ENCODE data around the gene ATM. TPM values are rescaled to one million over a fixed set of nuclear protein-coding genes. Genes with fewer than 3 reads are reported as not detected.

The ATM gene, protein sequence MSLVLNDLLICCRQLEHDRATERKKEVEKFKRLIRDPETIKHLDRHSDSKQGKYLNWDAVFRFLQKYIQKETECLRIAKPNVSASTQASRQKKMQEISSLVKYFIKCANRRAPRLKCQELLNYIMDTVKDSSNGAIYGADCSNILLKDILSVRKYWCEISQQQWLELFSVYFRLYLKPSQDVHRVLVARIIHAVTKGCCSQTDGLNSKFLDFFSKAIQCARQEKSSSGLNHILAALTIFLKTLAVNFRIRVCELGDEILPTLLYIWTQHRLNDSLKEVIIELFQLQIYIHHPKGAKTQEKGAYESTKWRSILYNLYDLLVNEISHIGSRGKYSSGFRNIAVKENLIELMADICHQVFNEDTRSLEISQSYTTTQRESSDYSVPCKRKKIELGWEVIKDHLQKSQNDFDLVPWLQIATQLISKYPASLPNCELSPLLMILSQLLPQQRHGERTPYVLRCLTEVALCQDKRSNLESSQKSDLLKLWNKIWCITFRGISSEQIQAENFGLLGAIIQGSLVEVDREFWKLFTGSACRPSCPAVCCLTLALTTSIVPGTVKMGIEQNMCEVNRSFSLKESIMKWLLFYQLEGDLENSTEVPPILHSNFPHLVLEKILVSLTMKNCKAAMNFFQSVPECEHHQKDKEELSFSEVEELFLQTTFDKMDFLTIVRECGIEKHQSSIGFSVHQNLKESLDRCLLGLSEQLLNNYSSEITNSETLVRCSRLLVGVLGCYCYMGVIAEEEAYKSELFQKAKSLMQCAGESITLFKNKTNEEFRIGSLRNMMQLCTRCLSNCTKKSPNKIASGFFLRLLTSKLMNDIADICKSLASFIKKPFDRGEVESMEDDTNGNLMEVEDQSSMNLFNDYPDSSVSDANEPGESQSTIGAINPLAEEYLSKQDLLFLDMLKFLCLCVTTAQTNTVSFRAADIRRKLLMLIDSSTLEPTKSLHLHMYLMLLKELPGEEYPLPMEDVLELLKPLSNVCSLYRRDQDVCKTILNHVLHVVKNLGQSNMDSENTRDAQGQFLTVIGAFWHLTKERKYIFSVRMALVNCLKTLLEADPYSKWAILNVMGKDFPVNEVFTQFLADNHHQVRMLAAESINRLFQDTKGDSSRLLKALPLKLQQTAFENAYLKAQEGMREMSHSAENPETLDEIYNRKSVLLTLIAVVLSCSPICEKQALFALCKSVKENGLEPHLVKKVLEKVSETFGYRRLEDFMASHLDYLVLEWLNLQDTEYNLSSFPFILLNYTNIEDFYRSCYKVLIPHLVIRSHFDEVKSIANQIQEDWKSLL (N-terminal part only)
- total RNA-seq, result 52.7 and 54.1 TPM in 2 replicates
- polyA plus RNA-seq (2012), result 15.1 TPM

- peak; percentile 99 for DNase-seq (ENCODE audit: low read depth)
These were observed at the start of gene ATM, which contains the start of gene NPAT for GRCh38 chr11:108222574-108223347. Gene ATM (plus strand): TSS chr11:108223067. CDS start chr11:108227625, 4,558 bp downstream. Gene NPAT (minus strand): TSS chr11:108222638. CDS start chr11:108222536, 102 bp downstream.

DNA sequence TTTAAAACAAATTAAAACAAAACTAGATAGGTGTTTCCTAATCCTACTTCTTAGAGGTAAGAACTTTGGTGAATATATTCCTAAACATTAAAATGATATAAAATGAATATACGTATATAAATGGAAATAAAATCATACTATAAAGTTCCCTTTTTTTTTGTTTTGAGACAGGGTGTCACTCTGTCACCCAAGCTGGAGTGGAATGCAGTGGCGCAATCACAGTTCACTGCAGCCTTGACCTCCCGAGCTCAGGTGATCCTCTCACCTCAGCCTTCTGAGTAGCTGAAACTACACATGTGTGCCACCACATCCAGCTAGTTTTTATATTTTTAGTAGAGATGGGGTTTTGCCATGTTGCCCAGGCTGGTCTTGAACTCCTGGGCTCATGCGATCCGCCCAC lies 45.3 kb upstream of the ATM start:
- DNase-seq (ENCODE audit: low read depth), result no peak

DNA sequence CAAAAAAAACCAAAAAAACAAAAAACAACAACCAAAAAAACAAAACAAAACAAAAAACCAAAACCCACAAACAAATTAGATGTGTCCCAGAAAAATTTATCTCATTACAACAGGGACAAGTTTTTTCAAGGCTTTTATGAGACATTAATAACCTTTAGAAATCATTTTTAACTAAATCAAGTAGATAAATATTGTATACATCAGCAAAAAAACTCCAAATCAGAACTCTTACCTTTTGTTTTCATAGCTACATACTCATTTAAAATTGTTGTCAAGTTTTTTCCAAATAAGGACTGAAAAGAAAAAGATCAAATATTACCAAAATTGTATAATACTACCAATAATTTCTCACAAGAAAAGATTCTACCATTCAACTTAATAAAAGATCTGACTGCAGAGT lies 29.1 kb upstream of the ATM start:
- no peak for DNase-seq (ENCODE audit: low read depth)

DNA sequence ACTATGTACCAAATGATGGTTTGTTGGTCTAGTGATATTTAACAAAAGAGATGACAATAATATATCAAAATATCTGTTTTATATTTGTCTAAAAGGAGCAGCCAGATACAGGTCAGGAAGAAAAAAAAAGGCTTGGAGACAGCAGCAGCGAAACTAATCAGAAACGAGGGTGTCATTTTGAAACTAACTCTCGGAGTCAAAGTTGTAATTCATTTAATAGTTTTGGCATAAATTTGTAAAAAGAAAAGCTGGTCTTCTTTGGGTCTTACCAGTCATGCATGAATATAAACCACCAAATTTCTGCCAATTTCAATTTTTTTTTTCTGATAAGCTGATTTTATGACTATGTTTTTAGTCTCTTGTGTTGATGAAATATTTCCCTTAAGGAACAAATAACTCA lies 26.0 kb upstream of the ATM start:
- DNase-seq (ENCODE audit: low read depth), result no peak

- DNase-seq (ENCODE audit: low read depth), result no peak
These were observed 25.5 kb upstream of the ATM start for GRCh38 chr11:108197351-108197750.

DNA sequence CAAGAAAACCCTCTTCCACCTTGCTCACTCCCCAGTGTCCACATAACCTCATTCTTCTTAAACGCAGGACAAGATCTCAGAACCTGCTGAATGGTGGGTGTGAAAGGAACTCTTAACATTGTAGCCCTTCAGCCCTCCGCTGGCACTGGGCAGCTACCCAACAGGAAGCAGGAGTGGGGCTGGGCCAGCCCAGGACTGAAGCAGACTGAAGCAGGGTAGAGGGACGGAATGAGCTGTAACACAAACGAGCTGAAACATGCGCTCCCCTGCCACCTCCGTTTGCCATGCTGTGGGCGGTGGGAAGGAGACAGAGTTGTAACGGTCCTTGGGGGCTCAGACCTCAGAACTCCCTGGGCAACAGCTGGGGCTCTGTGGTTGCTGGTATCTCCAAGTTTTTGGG lies 24.0 kb upstream of the ATM start:
- DNase-seq (ENCODE audit: low read depth), result no peak

DNA sequence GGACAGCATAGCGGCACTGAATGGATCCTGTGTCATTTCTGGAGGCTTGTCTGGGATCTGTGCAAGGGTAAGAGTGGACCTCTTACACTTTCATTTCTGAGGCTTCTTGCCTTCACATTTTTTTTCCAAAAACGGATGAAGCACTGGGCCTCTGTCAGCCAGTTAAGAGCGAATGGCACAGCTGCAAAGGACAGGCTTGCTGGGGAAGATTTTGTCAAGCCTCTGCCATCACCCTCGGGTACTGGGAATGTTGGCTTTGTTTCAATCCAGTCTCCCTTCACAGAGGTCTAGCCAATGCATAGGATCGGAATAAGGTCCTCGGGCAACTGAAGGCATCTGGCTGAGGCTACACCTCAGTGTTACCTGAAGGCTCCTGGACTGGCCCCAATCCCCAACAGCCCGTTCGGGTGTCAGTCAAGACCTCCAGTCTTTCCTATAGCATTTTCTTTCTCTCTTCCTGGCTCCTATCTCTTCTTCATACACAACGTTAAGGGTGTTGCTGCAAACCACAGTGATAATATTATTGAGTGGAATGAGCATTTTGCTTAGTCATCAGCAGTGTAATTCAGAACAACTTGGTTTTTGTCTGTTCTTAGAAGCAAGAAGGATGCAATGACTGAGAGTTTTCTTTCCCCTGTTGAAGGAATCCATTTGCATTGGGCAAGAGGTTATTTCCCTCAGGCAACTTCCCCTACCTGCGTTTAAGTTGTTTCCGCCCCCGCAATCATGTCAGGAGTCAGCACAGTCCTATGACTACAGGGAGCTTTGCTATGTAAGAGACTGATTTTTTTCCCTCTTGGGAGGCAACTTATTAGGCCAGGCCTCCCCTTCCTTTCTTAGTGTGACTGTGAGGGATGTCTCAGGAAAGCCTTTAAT lies 23.2 kb upstream of the ATM start:
- peak; percentile 51 for DNase-seq (ENCODE audit: low read depth)

DNA sequence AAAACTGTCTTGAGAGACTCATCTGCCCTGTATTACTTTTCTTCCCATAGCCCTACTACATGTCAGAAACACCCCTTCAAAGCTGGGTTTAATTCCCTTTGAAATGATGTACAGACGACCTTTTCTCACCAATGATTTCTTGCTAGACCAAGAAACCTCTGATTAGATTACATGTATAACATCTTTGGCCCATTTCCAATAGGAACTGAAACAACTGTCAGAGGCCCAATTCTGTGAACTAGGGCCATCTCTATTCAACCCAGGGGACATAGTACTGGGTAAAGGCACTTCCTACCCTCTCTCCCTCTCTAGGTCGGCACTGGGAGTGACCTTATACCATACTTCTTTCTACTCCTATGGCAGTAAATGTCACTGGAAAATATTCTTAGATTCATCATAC lies 19.8 kb upstream of the ATM start:
- no peak for DNase-seq (ENCODE audit: low read depth)

DNA sequence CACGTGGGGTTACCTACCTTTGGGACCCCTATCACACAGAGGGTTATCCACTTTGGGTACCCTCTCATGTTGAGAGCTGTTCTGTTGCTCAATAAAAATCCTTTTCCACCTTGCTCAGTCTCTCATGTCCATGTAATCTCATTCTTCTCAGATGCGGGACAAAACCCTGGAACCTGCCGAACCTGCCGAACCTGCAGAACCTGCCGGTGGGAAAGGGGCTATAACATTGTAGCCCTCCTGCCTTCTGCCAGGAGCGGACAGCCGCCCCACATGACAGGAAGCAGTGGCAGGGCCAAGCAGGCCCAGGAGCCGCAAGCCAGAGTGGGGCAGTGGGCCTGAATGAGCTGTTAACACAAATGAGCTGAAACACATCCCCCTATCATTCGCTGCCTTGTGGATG lies 18.5 kb upstream of the ATM start:
- DNase-seq (ENCODE audit: low read depth), result no peak

- no peak for DNase-seq (ENCODE audit: low read depth)
These were observed 17.9 kb upstream of the ATM start for GRCh38 chr11:108204929-108205499.

DNA sequence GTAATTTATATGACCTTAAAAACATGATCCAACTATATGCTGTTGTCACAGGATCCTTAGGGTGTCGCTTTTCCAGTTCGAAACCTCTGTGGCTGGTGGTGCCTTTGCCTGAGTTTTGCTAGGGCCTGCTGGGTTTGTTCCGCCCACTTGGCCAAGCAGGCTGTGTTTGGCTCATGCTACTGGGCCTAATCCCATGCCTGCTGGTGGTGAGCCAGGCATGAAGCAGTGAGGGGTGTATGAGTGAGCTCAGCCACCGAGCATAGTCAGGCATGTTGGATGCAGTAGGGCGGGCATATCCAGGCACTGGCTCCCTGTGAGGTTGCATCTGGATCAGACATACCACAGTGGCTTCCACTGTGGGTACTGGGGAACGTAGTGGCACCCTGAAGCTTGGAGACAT lies 16.7 kb upstream of the ATM start:
- no peak for DNase-seq (ENCODE audit: low read depth)

- DNase-seq (ENCODE audit: low read depth), result no peak
These were observed 15.7 kb upstream of the ATM start for GRCh38 chr11:108206969-108207682.

GRCh38 chr11:108207683-108208060 lies 15.2 kb upstream of the ATM start:
- DNase-seq (ENCODE audit: low read depth), result no peak

DNA sequence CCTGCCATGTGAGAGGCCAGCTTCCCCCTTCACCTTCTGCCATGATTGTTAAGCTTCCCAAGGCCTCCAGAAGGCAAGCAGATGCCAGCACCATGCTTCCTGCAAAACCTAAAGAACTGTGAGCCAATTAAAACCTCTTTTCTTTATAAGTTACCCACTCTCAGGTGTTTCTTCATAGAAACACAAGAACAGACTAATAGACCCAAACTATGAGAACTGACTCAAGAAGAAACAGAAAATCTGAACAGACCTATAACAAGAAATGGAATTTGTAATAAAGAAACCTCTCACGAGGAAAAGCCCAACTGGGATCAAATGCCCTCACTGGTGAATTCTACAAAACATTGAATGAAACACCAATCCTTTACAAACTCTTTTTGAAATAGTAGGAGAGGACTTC lies 12.4 kb upstream of the ATM start:
- DNase-seq (ENCODE audit: low read depth), result no peak

DNA sequence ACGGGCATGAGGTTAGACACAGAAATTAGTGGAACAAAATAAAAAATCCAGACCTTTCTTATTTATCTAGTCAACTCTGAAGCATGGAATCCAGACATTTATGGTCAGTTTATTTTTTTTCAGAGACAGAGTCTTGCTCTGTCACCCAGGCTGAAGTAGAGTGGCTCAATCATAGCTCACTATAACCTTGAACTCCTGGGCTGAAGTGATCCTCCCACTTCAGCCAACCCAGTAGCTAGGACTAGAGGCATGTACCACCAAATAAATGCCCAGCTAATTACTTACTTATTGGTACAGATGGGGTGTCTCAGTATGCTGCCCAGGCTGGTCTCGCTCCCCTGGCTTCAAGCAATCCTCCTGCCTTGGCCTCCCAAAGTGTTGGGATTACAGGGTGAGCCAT lies 9.1 kb upstream of the ATM start:
- no peak for DNase-seq (ENCODE audit: low read depth)

- DNase-seq (ENCODE audit: low read depth), result no peak
These were observed 5.9 kb upstream of the ATM start for GRCh38 chr11:108216988-108217387.

DNA sequence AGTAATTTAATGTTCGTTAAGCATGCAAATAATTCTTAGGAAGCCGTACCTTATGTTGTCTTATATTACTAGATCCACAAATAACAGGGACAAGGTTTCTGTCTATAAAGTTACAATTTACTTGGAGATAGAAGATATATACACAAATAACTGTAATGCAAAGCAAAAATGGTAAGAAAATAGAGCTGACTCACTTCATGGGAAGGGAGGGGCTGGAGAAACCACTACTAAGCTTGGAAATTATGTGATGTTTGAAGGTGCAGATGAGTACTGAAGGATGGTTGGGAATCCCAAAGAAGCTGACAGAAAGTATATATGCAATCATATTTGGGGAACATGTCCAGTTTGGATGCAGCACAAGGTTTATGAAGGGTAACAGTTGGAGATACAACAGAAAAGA lies 4.4 kb upstream of the ATM start:
- DNase-seq (ENCODE audit: low read depth), result no peak

GRCh38 chr11:108218912-108219783 lies 3.7 kb upstream of the ATM start:
- DNase-seq (ENCODE audit: low read depth), result no peak

Measured in myocyte (in vitro differentiated cells).